PC-3 (cell line): Measurements from ENCODE around the gene PIEZO1.

Experiments used
- EZH2 ChIP-seq: fragments of 300-600 bp; sonication (generic); IDR thresholded peaks from one replicate; pipeline ENCODE4 v1.6.1; 2017; ENCODE audit warnings: antibody characterized with exemption, mild to moderate bottlenecking, low read length; ENCODE audit not compliant: unreplicated experiment
- TF ChIP-seq, protein P1 (sequence below): fragments of 300-600 bp; sonication (generic); conservative IDR thresholded peaks from 2 replicates; pipeline ENCODE4 v1.5.1; 2017; ENCODE audit warnings: antibody characterized with exemption, low read depth, mild to moderate bottlenecking, low read length

DNA sequence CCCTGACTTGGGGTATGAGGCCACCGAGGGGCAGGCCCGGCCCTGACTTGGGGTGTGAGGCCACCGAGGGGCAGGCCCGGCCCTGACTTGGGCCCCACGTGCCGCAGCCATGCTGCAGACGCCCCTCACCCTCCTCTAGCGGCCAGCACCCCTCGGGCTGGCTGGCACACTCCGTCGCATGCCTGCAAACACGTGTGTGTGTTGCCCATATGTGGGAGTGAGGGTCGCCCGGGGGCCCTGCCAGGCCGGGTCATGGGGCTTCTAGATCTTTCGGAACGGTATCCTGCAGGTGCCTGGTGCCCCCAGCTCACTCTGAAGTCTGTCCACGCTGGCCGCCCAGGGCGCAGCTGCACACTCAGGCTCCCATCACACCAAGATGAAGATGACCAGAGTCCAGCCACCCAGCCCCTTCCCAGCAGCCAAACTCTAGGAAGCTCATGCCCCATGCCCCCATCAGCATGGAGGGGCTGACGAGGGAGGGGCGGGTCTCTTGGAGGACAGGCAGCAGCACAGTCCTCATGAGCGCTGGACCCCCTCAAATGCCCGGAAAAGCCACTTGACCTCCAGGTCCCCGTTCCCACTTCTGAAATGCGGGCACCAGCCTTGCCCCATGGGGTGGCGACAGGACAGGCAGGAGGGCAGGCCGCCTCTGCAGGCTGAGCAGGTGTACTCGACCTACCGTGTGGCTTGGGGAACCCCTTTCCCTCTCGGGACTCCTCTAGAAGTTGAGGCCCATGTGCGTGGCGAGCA, 44.9 kb downstream of the PIEZO1 start:
- no peak for TF ChIP-seq EZH2
- TF ChIP-seq, protein P1, sequence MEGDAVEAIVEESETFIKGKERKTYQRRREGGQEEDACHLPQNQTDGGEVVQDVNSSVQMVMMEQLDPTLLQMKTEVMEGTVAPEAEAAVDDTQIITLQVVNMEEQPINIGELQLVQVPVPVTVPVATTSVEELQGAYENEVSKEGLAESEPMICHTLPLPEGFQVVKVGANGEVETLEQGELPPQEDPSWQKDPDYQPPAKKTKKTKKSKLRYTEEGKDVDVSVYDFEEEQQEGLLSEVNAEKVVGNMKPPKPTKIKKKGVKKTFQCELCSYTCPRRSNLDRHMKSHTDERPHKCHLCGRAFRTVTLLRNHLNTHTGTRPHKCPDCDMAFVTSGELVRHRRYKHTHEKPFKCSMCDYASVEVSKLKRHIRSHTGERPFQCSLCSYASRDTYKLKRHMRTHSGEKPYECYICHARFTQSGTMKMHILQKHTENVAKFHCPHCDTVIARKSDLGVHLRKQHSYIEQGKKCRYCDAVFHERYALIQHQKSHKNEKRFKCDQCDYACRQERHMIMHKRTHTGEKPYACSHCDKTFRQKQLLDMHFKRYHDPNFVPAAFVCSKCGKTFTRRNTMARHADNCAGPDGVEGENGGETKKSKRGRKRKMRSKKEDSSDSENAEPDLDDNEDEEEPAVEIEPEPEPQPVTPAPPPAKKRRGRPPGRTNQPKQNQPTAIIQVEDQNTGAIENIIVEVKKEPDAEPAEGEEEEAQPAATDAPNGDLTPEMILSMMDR = no peak
